IPS DF 4.7 (cell line): ENCODE measurements around the gene STARD3.
"Not testable (repeated sequence)": the region's sequence is repeated elsewhere in the genome, so short reads cannot be mapped to it uniquely, and the experiment has no call there.

Source experiments
- DNase-seq: peaks from one replicate; pipeline ENCODE4 v3.0.0-alpha.2; 2013; ENCODE audit warnings: low spot score; ENCODE audit errors: extremely low read depth

STARD3 gene

GRCh38 chr17:39688475-39688835 lies 51.5 kb downstream of the STARD3 start:
- DNase-seq: no peak

GRCh38 chr17:39688945-39689344 lies 52.0 kb downstream of the STARD3 start:
- DNase-seq: peak; percentile 90

- DNase-seq: no peak
These were observed 57.6 kb downstream of the STARD3 start for GRCh38 chr17:39694593-39694992.

GRCh38 chr17:39695089-39695474 lies 58.1 kb downstream of the STARD3 start:
- DNase-seq: no peak

GRCh38 chr17:39696731-39697130 lies 59.8 kb downstream of the STARD3 start:
- no peak for DNase-seq

GRCh38 chr17:39697961-39698360 lies 61.0 kb downstream of the STARD3 start:
- DNase-seq: no peak

- not testable (repeated sequence) for DNase-seq
These were observed 62.3 kb downstream of the STARD3 start for GRCh38 chr17:39699157-39699817.

GRCh38 chr17:39699818-39700147 lies 62.8 kb downstream of the STARD3 start, which contains the start of gene ERBB2:
Gene ERBB2, plus strand, starts transcription at chr17:39700064. Its CDS starts 175 bp downstream, at chr17:39700239.
- no peak for DNase-seq

- no peak for DNase-seq
These were observed 63.4 kb downstream of the STARD3 start for GRCh38 chr17:39700148-39700987.

- no peak for DNase-seq
These were observed 64.3 kb downstream of the STARD3 start for GRCh38 chr17:39701012-39701783.

- no peak for DNase-seq
These were observed 65.0 kb downstream of the STARD3 start for GRCh38 chr17:39701784-39702422.

- no peak for DNase-seq
These were observed 66.3 kb downstream of the STARD3 start for GRCh38 chr17:39702901-39703893.

GRCh38 chr17:39703913-39704312 lies 67.0 kb downstream of the STARD3 start:
- no peak for DNase-seq

- DNase-seq: no peak
These were observed 68.0 kb downstream of the STARD3 start for GRCh38 chr17:39704821-39705551.

GRCh38 chr17:39705786-39706348 lies 68.9 kb downstream of the STARD3 start:
- no peak for DNase-seq

GRCh38 chr17:39706383-39706782 lies 69.4 kb downstream of the STARD3 start:
- DNase-seq: no peak

GRCh38 chr17:39706921-39707337 lies 70.0 kb downstream of the STARD3 start:
- no peak for DNase-seq

GRCh38 chr17:39709319-39709997 lies 72.5 kb downstream of the STARD3 start:
- DNase-seq: no peak
